GM18517 (cell line): ENCODE measurements around the gene NOTCH4.

Experiments
- ATAC-seq: cut with Tn5 transposase; IDR thresholded peaks from one replicate; pipeline ENCODE4 v1.9.1; 2021; ENCODE audit warnings: mild to moderate bottlenecking, moderate library complexity; ENCODE audit not compliant: unreplicated experiment

Gene NOTCH4

DNA sequence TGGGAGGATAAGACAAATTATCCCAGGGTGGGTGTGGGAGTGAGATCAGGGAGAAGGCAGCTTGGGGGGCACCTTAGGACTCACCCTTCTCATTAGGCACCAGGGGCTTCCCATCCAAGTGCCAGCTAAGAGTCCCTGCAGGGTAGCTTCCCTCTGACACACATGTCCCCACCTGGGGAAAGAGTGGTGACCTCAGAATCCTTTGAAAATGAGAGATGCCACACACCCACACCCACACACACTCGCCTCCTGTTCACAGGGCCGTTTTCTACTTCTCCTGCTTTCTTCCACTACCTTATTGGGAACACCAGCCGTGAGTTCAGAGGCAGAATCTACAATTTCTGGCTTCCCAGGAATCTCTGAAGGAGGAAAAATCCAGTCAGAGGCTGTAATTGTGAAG is 40.8 kb downstream of the NOTCH4 start:
- no peak for ATAC-seq

DNA sequence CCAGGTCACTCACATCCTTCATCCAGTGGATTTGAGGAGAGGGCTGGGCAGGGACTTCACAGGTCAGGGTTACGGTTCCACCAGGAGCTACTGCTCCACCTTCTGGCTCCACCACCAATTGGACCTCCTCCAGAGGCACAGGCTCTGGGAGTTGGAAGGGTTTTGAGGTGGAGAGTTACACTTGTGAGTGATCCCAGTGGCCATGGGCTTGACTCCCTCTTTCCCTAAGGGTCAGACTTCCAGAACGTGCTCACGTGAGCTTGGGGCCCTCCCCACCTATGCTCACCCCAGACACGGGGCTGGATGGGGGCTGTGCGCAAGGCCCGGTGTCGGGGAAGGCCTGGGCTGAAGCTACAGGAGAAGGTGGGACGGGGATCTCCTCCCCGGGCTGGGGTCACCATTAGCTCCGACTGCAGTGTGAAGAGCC is 41.3 kb downstream of the NOTCH4 start:
- ATAC-seq = no peak

DNA sequence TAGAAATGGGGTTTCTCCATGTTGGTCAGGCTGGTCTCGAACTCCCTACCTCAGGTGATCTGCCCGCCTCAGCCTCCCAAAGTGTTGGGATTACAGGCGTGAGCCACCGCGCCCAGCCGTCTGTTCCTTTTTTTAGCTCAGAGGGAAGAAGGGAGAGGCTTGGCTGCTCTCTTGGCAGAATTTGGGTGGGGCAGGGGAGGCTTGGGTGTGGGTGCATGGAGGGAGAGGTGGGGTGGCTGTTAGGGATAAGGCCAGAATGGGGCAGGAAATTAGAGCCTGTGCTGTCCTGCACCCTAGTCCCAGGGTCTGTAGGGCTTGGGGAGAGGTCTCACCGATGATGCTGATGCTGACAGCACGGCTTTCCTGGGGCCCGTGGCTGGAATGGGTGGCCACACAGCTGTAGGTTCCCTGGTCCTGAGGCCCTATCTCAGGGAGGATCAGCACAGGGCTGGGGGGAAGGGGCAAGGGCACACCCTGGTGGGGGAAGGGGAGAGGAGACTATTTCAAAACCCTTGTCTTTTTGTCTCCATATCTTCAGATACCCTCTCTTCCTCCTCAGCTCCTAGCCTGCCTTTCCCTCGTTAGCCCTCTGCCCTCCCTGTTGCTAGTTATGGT is 41.8 kb downstream of the NOTCH4 start:
- no peak for ATAC-seq

DNA sequence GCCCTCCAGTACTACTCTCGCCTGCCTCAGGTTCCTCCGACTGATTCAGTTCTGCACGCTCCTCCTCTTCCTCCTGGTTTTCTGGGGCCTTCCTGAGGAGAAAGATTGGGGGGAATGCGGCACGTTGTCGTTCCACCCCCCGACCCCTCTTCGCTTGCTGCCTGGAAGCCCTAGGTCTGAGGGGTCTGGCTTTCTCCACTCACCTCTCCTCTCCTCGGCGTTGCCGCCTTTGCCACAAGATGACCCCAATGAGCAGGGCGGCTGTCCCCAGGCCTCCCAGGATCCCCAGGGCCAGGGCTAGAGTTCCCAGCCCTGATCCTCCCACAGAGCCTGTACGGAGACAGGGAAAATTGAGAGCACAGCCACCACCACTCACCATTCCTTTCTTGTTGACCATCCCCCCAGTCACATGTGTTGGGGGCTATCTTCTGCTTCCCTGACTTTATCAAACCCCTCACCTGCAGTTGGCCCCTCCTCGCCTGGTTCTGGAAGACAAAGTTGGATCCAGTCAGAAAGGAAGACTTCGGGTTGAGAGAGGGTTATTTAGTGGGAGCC is 42.6 kb downstream of the NOTCH4 start:
- no peak for ATAC-seq

DNA sequence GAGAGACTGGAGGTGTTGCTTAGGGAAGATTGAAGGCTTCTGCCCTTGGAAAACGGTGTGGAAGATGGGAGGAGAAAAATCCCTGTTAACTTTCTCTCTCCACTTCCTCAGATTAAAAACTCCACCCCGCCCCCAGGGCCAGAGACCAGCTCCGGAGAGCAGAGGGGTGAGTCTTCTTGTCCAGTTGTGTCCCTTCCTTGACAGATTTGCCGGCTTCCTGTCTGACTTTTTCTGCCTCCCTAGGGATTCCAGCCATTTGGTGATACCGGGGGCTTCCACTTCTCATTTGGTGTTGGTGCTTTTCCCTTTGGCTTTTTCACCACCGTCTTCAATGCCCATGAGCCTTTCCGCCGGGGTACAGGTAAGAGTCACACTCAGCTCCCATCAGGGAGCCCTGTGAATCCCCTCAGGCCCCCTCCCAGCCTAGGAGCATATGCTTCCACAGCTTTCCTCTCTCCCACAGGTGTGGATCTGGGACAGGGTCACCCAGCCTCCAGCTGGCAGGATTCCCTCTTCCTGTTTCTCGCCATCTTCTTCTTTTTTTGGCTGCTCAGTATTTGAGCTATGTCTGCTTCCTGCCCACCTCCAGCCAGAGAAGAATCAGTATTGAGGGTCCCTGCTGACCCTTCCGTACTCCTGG is 44.0 kb downstream of the NOTCH4 start:
- no peak for ATAC-seq

DNA sequence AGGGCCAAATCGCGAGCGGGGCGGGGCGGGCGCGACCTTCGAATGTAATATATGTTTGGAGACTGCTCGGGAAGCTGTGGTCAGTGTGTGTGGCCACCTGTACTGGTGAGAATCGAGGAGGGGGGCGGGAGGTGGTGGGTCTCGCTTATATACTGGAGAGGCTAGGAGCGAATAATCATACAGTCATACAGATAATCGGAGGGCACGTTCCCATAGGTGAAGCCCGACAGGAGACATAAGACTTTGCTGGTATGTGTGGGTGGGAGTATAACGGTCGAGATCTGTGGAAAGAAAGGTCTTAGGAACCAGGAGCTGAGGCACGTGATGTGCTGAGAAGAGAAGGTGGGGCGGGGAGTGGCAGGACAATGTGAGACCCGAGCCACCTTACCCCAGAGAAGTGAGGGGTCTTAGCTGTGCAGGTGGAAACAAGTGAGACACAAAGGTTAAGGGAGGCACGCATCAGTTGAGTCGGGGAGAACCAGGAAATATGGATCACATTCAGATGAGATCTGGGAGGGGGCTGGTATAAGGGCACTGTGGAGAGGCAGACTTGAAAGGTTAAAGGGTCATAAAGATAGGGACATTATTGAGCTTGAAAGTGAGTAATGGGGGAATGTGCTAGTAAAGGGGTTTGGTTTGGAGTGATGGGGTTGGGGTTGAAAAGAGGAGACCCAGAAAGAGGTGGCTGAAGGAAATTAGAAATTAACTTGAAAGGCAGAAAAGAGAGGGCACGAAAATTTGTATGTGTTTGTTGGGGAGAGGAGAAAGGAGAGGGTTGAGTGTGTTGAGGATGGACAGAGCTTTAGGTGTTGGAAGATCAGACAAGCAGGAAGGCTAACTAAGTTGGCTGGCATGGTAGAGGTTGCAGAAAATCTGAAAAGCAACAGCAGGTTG is 45.1 kb downstream of the NOTCH4 start:
- ATAC-seq = no peak

DNA sequence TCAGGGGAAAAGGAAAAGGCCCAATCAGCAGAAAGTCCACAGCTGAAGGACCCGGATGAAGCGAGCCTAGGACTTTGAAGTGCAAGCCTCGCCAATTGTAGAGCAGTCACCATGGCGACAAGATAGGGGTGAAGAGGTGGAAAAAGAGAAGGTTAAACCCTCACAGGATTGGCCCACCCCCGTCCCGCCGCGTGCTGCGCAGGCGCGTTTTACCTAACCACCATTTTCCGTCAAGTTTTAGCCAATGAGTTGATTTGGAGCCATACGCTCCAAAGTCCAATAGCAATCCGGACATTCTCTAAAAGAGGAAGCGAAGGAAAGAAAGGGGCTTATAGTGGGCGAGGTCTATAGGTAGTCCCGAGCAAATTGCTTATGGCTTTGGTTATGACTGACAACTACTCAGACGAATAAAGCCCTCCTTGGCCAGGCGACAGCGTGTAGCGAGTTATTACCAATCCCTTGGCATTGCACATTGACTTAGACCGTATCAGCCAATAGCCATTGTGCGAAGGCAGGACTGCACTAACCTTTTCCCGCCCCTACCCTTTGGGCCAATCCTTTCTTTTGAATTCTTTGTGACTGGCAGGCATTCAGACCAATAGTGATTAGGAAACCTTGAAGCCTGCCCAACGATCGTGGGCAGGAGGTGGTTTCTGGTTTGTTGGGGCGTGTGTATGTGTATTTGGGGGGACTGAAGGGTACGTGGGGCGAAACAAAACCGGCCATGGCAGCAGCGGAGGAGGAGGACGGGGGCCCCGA is 45.9 kb downstream of the NOTCH4 start, which contains the start of gene RNF5:
Gene RNF5 (plus strand): TSS at position 618 of the 759 bp plus-strand sequence. CDS start 107 bp downstream, at position 725.
- ATAC-seq = peak; percentile 86

DNA sequence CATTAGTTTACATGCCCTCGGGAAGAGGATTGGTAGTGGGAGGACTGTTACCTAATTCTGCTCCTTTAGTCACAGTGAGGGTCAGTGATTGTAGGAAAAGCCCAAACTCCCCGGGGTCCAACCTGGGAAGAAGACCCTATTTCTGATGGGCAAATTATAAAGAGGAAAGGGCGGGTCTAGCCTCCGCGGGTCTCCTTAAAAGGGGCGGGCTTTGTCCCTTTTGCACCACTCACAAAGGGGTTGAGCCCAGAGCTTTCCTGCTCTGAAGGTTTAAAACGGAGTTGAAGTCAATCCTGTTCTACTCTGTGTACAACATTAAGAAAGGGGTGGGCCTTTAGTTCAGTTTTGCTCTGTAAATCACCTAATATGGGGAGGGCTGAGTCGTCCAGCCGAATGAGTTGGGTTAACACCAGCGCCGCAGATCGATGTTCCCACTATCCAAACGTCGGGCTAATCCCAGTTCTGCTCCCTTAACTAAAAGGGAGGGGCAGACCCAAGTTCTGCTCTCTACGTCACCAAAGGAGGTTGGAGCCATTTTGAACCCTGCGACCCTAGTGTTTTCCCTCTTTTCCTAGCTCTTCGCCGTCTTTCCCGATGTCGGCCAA is 46.6 kb downstream of the NOTCH4 start:
- ATAC-seq = no peak

DNA sequence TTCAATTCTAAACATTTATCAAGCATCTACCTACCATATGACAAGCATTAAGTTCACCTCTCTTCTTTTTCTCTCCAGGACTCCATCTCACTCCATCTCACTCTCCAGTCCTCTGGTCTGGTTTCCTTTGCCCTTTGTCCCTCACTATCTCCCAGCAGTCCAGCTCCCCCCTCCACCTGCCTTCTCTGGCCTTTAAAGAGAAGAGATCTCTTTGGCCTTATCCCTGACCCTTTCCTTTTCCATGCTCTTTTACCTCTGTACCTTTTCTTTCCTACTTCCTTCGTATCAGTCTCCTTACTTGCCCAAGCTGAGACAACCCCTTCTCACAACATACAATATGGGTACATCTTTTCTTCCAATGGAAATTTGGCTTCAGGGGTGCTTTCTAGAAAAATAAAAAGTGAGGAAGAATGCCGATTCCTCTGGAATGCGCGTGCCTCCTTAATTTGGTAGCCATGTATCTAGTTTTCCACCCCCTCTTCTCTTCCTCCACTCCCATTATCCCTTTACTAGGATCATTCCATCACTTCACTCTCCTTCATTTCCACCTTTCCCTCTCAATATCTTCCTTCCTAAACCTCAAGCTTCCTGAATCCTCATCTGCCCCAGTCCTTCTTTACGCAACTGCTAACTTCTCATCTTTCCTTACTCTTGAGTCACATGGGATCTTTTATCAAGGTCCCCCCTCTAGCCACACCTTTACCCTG is 47.2 kb downstream of the NOTCH4 start:
- ATAC-seq = no peak

DNA sequence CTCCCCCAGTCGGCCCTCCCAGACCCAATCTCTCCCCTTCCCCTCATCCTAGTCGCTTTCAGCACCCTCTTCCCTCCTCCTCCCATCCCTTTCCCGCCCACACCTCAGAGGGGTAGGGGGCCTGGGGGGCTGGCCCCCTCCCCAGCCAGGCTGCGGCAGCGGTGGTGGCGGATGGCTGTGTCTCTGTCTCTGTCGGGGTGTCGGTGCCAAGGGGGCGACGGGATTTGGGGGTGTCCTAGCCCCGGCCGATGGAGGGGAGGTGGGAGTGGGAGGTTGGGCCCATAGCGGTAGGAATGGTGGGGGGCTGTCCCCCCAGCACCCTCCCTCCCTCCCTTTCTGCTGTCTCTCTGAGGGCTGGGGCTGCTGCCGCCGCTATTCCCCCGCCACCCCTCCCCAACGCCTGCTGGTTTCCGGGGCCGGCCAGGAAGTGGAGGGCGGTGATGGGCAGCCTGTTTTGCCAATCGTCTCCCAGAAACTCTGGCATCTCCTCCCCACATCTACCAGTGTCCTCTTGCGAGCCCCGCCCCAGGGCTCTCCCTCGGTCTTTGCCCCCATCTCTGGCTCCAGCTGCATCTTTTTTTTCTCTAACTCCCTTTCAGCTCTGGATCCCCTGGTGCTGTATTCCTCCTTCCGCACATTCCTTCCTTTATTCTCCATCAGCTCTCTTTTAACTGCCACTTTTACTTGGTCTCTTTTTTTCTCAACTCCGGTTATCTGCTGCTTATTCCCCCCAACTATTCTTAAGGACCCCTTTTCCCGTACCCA is 48.0 kb downstream of the NOTCH4 start, which contains the start of gene AGPAT1:
Gene AGPAT1 (minus strand): TSS at position 374 of the 765 bp plus-strand sequence. CDS start 4,588 bp downstream, outside the sequence.
- peak; percentile 29 for ATAC-seq

DNA sequence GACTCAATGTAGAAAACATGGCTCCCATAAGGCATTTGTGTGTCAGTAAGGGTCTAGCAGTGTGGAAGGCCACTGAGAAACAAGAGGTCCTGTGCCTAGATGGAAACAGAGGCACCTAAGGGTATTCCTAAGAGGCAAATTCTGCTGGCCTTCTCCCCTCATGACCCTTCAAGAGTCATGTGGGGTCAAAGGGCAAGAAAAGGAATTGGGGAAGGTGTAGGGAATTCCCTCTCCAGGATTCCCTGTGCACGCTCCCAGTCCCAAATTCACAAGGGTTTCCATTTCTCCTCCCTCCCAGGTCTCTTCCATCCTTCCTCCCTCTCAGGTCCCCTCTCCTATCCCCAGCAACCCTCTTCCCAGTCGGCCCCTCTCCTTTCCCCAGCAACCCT is 48.6 kb downstream of the NOTCH4 start:
- no peak for ATAC-seq

DNA sequence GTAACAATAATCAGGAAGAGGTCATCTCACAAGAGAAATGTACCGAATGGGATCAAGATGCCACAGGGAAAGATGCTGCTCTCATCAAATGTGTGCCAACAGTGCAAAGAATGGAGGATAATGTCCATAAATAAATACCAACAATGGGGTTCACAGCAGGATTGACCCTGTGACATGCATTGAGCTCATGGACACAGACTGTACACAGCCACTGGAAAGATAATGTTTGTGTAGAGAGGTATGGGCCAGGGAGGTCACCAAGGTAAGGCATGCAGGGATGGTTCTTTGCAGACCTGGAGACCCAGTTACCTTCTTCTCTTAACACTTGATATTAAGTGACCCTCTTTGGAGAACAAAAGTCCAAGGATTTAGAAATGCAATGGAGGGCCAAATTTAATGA is 49.5 kb downstream of the NOTCH4 start:
- no peak for ATAC-seq

DNA sequence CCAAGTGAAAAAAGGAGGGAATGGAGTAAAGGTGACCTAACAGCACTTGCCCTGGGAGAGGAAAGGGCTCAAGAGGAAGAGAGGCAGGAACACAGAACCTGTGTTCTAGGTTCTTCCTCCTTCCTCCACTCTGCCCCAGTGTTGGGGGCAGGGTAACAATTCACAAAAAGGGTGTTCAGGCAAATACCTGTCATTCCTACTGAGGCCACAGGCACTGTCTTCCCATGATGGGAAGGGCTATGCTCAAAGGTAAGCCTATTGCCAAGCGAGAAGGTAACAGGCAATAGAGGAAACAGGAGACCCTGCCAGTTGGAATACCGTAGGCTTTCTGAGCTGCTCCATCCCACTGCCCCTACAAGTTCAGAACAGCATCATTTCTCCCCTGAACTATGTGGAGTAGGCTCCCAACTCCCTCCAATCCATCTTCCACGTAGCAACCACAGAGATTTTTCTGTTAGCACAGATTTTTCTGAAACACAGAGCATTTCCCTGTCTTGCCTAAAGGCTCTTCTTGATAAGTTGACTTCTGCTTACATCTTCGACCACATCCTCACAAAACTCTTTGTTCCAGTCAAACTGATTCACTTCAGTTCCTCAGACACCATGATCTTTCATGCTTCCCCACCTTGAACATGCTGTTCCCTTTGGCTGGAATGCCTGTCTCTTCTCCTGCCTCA is 50.7 kb downstream of the NOTCH4 start:
- ATAC-seq = no peak

DNA sequence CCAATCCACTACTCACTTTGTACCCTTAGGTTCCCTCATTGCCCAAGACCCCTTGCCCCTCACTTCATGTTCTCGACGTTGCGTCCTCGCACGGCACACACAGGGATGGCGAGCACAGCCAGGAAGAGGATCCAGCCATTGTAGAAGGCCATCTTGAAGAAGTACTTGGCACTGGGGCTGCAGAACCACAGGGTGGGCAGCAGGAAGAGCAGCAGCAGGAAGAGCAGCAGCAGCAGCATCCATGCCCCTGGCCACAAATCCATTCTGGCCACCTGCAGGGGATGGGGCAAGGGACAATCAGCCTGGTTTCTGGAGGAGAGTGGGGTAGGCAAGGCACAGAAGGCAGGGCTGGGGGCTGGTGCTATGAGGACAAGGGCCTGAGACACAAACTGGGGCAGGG is 52.6 kb downstream of the NOTCH4 start:
- no peak for ATAC-seq

DNA sequence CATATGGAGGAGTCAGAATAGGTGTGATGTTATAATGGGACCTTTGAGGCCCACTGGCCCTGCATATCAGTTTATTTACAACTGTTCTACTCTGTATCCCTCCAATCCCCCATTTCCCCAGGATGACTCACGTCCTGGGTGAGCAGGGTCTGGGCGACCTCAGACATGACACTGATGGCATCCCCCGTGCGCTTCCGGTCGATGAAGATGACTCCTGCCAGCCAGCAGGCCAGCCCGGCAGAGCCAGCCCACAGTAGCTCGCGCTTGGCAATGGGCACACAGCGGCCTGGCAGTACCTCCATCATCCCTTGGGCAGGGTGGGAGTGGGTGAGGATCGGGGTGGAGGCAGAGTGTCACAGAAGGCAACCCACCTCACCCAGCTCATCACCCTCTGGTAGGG is 53.6 kb downstream of the NOTCH4 start:
- no peak for ATAC-seq

DNA sequence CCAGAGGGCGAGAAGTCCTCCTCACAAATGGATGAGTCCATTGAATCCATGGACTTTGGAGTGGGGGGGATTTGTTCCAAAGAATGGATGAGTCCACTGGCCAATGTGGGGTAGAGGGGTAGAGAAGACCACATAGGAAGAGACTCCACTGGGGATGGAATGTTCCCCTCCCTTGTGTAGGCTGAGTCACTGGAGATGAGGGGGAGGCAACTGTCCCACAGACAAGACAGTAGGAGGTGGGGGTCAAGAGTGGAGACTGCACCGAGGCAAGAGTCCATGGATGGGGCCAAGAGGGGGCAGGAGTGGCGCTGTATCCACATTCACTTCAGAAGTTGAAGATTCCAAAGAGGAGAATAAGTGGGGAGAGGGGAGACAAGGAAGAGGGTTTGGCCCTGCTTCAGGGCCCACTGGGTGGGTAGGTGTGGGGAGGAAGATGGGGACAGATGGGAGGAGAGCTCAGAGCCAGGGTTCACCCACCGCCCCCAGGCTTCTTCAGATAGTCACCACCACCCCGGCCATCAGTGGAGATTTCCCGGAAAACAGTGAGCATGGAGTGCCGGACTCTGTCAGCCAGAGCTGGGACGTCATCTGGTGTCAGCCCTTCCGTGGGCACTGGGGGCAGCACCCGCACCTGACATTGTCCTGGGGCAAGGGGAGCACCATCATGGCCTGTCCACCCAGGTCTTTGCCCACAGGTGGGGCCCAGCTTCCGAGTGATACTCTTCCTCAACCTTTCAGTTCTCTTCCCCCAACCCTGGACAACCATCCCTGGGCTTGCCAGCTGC is 54.9 kb downstream of the NOTCH4 start:
- ATAC-seq = no peak

DNA sequence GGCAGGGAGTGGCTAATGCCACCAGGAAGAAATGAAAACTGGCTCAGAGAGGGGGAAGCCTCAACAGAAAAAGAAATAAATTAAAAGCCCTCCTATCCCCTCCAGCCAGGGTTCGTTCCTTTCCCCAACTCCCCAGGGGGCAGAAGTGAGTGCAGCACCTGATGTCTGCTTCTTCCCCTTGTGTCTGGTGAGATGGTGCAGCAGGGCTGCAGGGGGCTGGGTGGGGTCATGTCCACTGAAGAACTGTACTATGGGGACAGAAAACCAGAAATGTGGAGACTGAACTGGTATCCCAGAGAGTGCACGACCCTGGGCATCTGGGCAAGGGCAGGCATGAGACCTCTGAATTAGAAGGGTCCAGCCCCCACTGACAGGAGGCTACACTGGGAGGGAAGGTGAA is 55.5 kb downstream of the NOTCH4 start:
- no peak for ATAC-seq
